ENCODE results near the gene RNF138. TPM values are rescaled to one million over a fixed set of nuclear protein-coding genes. Genes with fewer than 3 reads are reported as not detected.

The RNF138 gene
- total and polyA plus RNA-seq, 2 of the 13 experiments (the other 11 are each of a cell fraction or from before 2014, with no cell fraction given): 14.6 to 33.6 TPM

GRCh38 chr18:32048507-32049091 lies 43.1 kb upstream of the RNF138 start (continued):
- TF ChIP-seq JUNB (CRISPR knock-in tag; IDR thresholded peaks at IDR 0.05; ENCODE audit: borderline replicate concordance): no peak
- TF ChIP-seq GABPA (IDR thresholded peaks at IDR 0.05; ENCODE audit: low read depth, low read length): no peak
- no peak for TF ChIP-seq GABPA (CRISPR knock-in tag; IDR thresholded peaks at IDR 0.05; ENCODE audit: low read depth)
- no peak for TF ChIP-seq ZNF782 (CRISPR knock-in tag; IDR thresholded peaks at IDR 0.05; ENCODE audit: borderline replicate concordance)
- no peak for TF ChIP-seq RELA (CRISPR knock-in tag; IDR thresholded peaks at IDR 0.05)
- TF ChIP-seq CBX1 (IDR thresholded peaks at IDR 0.05; ENCODE audit: low read depth): no peak
- TF ChIP-seq KLF15 (CRISPR knock-in tag; IDR thresholded peaks at IDR 0.05; ENCODE audit: borderline replicate concordance): no peak
- TF ChIP-seq ZMYM4 (CRISPR knock-in tag; IDR thresholded peaks at IDR 0.05): peak; percentile 30; the same call in 1 of the 2 replicates
- no peak for TF ChIP-seq MYC (CRISPR knock-in tag; IDR thresholded peaks at IDR 0.05; ENCODE audit: borderline replicate concordance)
- TF ChIP-seq JUND (CRISPR knock-in tag; IDR thresholded peaks at IDR 0.05): no peak
- TF ChIP-seq MLX (CRISPR knock-in tag; IDR thresholded peaks at IDR 0.05): no peak
- TF ChIP-seq DR1 (CRISPR knock-in tag; IDR thresholded peaks at IDR 0.05): no peak
- no peak for TF ChIP-seq ZNF20 (CRISPR knock-in tag; IDR thresholded peaks at IDR 0.05)
- TF ChIP-seq SRSF9 (IDR thresholded peaks at IDR 0.05; ENCODE audit: borderline replicate concordance, insufficient read depth, low read depth, low read length, poor library complexity, severe bottlenecking): no peak
- TF ChIP-seq NFAT5 (CRISPR knock-in tag; IDR thresholded peaks at IDR 0.05): no peak
- no peak for TF ChIP-seq DDIT3 (CRISPR knock-in tag; IDR thresholded peaks at IDR 0.05)
- TF ChIP-seq REXO4 (CRISPR knock-in tag; IDR thresholded peaks at IDR 0.05; ENCODE audit: borderline replicate concordance): no peak
- TF ChIP-seq MYPOP (CRISPR knock-in tag; IDR thresholded peaks at IDR 0.05): no peak
- TF ChIP-seq CEBPG (CRISPR knock-in tag; IDR thresholded peaks at IDR 0.05): no peak
- no peak for TF ChIP-seq ZNF432 (CRISPR knock-in tag; IDR thresholded peaks at IDR 0.05; ENCODE audit: borderline replicate concordance)
- TF ChIP-seq DNMT1 (CRISPR knock-in tag; IDR thresholded peaks at IDR 0.05): no peak
- TF ChIP-seq ZNF44 (CRISPR knock-in tag; IDR thresholded peaks at IDR 0.05): no peak
- TF ChIP-seq BCL3 (CRISPR knock-in tag; IDR thresholded peaks at IDR 0.05): no peak
- no peak for TF ChIP-seq TARDBP (CRISPR knock-in tag; IDR thresholded peaks at IDR 0.05)
